DND-41 (cell line): ENCODE data around the gene GRIPAP1.

ENCODE experiments used
- ATAC-seq: fragments of 200-7000 bp; cut with Tn5 transposase; 3 replicates; pipeline ENCODE4 v1.9.1; 2021; ENCODE audit warnings: low read depth; ENCODE audit not compliant: insufficient read depth
- DNase-seq: peaks from one replicate; pipeline ENCODE4 v3.0.0-alpha.2; 2020
- H2AFZ ChIP-seq: 2 replicates; pipeline ENCODE4 v1.6.0; 2012; ENCODE audit warnings: low read depth, low read length
- H3K27ac ChIP-seq: 2 replicates; pipeline ENCODE4 v1.5.1; 2012; ENCODE audit warnings: low read length, inconsistent platforms
- H3K27me3 ChIP-seq: fragments of 200-600 bp; sonication (generic); 2 replicates; pipeline ENCODE4 v1.6.0; 2012; ENCODE audit warnings: low read length, mild to moderate bottlenecking, inconsistent platforms; ENCODE audit not compliant: insufficient read depth, poor library complexity
- H3K36me3 ChIP-seq: 2 replicates; pipeline ENCODE4 v1.5.1; 2012; ENCODE audit warnings: low read length, inconsistent platforms; ENCODE audit not compliant: insufficient read depth
- H3K4me1 ChIP-seq: 2 replicates; pipeline ENCODE4 v1.5.1; 2012; ENCODE audit warnings: mild to moderate bottlenecking, low read length; ENCODE audit not compliant: insufficient read depth
- H3K4me2 ChIP-seq: 2 replicates; pipeline ENCODE4 v1.6.0; 2012; ENCODE audit warnings: mild to moderate bottlenecking, moderate library complexity, low read length, inconsistent platforms; ENCODE audit not compliant: insufficient read depth
- H3K4me3 ChIP-seq, 2 experiments: fragments of 200-600 bp in 1 of 2; shearing (Covaris generic) in 1 of 2; 2 replicates each; pipeline ENCODE4 v1.5.1; 2012 to 2016; ENCODE audit warnings: inconsistent platforms in 2 of 2, low read length in 2 of 2, mild to moderate bottlenecking in 2 of 2, low read depth in 1 of 2, moderate library complexity in 1 of 2
- H3K79me2 ChIP-seq: 2 replicates; pipeline ENCODE4 v1.6.0; 2012; ENCODE audit warnings: low read length, inconsistent platforms; ENCODE audit not compliant: insufficient read depth
- H3K9ac ChIP-seq: 2 replicates; pipeline ENCODE4 v1.6.0; 2012; ENCODE audit warnings: low read depth, mild to moderate bottlenecking, inconsistent platforms, low read length, moderate library complexity
- H3K9me3 ChIP-seq: 2 replicates; pipeline ENCODE4 v1.5.1; 2012; ENCODE audit warnings: low read length, moderate library complexity, mild to moderate bottlenecking, inconsistent platforms; ENCODE audit not compliant: insufficient read depth, severe bottlenecking
- H4K20me1 ChIP-seq: 2 replicates; pipeline ENCODE4 v1.6.0; 2012; ENCODE audit warnings: low read length; ENCODE audit not compliant: insufficient read depth
- CTCF ChIP-seq: IDR thresholded peaks from 2 replicates; pipeline ENCODE4 v1.5.1; 2012; ENCODE audit warnings: borderline replicate concordance, low read length, moderate library complexity, mild to moderate bottlenecking; ENCODE audit not compliant: poor library complexity, severe bottlenecking; ENCODE audit errors: extremely low read depth
- EZH2 ChIP-seq: IDR thresholded peaks from 3 replicates; pipeline ENCODE4 v1.6.1; 2012; ENCODE audit warnings: borderline replicate concordance, low read depth, mild to moderate bottlenecking, moderate library complexity, low read length, inconsistent platforms; ENCODE audit not compliant: severe bottlenecking

Gene GRIPAP1

GRCh38 chrX:48935301-48935670, 66.8 kb downstream of the GRIPAP1 start:
- Histone ChIP-seq H3K36me3 (peaks cover 50% of the 10 kb centered on the region), H2AFZ (no peak overlapping the region), H3K27ac (no peak overlapping the region), H3K4me2 (no peak overlapping the region), H3K9me3 (no peaks in the 10 kb centered on the region), H3K9ac (no peak overlapping the region), H3K79me2 (peaks cover 35% of the 10 kb centered on the region), H4K20me1 (peaks cover 53% of the 10 kb centered on the region), H3K4me3 (no peak overlapping the region), H3K4me1 (peaks cover 39% of the 10 kb centered on the region), H3K27me3 (no peaks in the 10 kb centered on the region)
- ATAC-seq (no peak), DNase-seq (no peak)
- TF ChIP-seq EZH2 (no peak), CTCF (no peak)

GRCh38 chrX:48934581-48935300, 67.3 kb downstream of the GRIPAP1 start:
- no peak overlapping the region for H3K4me2 ChIP-seq
- ATAC-seq (no peak), DNase-seq (no peak)
- no peak overlapping the region for H3K27ac ChIP-seq
- H3K9ac ChIP-seq, result no peak overlapping the region
- H3K79me2 ChIP-seq, result peaks cover 30% of the 10 kb centered on the region
- H3K4me1 ChIP-seq, result peaks cover 33% of the 10 kb centered on the region
- peaks cover 48% of the 10 kb centered on the region for H4K20me1 ChIP-seq
- H2AFZ ChIP-seq, result no peak overlapping the region
- H3K4me3 ChIP-seq, result no peak overlapping the region
- H3K27me3 ChIP-seq, result no peaks in the 10 kb centered on the region
- no peaks in the 10 kb centered on the region for H3K9me3 ChIP-seq
- peaks cover 48% of the 10 kb centered on the region for H3K36me3 ChIP-seq
- TF ChIP-seq CTCF, result no peak
- no peak for TF ChIP-seq EZH2

- TF ChIP-seq EZH2 (no peak), CTCF (no peak)
- Histone ChIP-seq H3K9ac (no peak overlapping the region), H3K27me3 (no peaks in the 10 kb centered on the region), H2AFZ (no peak overlapping the region), H3K36me3 (peaks cover 44% of the 10 kb centered on the region), H3K79me2 (peaks cover 20% of the 10 kb centered on the region), H3K27ac (no peak overlapping the region), H3K4me2 (no peak overlapping the region), H3K9me3 (no peaks in the 10 kb centered on the region), H4K20me1 (peaks cover 38% of the 10 kb centered on the region), H3K4me3 (no peak overlapping the region), H3K4me1 (peaks cover 23% of the 10 kb centered on the region)
- ATAC-seq (no peak), DNase-seq (no peak)
Observed at GRCh38 chrX:48933757-48934156, 68.3 kb downstream of the GRIPAP1 start.
